ENCODE measurements around the gene ROR2.

DNA sequence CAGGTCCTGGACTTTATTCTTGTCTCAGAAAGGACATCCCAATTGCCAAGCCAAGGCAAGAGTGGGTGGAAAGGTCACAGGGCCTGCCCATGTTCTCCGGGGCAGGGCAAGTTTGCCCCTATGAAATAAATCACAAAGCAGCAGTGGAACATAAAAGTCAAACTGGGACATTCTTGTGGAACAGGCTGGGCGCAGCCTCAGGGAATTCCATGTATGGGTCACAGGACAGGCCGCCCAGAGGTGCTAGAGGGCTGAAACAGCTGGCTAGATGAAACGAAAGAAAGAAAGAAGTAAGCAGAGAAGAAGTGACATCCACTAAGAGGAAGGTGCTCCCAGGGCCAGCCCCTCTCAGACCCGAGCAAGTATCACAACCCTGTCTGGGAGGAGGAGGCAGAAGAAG, 307.3 kb downstream of the ROR2 start:
- TF ChIP-seq TAF1 (IDR thresholded peaks at IDR 0.05; ENCODE audit: low read depth, low read length) (no peak), POLR2A (IDR thresholded peaks at IDR 0.05; ENCODE audit: low read depth, low read length) (no peak), POLR2AphosphoS5 (IDR thresholded peaks at IDR 0.05; ENCODE audit: low read depth, low read length) (no peak)
